Activated CD8-positive, alpha-beta memory T cell treated with anti-CD3 and anti-CD28 coated beads, Interleukin-2, amount 50 U/mL, for 4 hours (primary cell): ENCODE data around the gene IFIT1B.
"Not testable (repeated sequence)": the region's sequence is repeated elsewhere in the genome, so short reads cannot be mapped to it uniquely, and the experiment has no call there.

Experiments
- DNase-seq: peaks from one replicate; pipeline ENCODE4 v3.0.0-alpha.2; 2020

IFIT1B gene

GRCh38 chr10:89384474-89385340 lies 6.9 kb downstream of the IFIT1B start:
- no peak for DNase-seq

DNA sequence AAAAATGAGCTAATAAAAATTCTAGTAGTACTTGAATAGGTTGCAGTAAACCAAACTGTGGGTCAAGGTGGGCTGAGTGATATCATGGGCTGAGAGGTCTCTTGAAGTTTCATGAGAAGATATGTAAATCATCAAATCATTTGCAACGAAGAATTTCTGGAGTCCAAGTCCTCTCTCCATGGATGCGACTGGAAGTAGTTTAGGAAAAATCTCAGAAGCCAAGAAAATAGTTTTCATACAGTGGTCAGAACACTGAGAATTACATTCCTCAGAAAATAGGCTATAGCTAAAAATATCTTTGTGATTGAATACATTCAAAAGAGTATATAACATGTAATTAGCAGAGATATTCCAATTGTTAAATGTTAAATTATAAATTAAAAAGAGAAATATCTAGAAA lies 10.9 kb downstream of the IFIT1B start:
- DNase-seq: no peak

DNA sequence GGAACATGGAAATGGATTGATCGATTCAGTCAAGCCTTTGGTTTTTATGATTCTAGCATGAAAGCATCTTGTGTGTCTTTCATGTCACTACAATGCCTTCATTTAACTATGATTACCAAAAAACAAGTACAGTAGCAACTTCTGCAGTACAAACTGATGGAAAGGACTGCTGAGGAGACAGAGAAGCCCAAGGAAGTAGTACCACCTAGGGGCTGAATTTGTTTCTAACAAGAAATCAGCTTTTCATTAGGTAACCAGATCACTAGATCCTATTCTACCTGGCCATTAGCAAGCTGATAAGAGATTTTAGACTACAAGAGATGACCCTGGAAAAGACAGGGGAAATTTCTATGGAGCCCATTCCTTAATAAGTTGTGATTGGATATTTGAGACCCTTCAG lies 11.4 kb downstream of the IFIT1B start:
- DNase-seq: no peak

DNA sequence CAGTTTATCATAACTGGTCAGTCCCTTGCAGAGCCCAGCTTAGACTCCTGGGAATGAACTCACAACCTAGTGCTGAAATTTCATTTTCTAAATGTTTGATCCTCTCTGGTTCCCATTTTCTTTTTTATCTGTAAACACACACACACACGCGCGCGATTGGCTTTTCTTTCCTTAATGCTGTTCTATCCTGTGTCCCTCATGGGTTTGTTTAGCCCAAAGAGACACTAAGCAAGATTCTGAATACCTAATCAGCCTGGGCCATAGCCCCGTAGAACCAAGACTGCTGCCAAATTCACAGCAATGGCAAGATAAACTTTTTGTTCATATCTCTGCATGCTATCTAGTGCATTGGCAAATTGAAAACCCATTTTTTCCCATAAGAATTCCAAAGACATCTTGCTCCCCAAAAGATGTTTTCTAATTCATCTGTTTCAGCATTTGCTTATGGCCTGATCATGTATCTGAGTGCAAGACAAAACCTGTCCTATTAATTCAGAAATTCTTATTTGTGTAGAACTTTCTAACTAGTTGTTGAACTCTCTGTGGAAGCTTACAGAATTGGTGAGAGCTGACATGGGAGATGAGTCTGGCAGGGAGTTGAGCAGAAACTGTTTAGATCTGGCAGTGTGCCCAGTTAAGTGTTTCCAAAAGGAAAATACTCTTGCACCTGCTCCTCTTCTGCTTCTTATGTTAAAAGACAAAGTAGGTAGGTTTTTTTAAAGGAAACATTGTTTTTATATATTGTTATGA lies 12.8 kb downstream of the IFIT1B start:
- DNase-seq: no peak

DNA sequence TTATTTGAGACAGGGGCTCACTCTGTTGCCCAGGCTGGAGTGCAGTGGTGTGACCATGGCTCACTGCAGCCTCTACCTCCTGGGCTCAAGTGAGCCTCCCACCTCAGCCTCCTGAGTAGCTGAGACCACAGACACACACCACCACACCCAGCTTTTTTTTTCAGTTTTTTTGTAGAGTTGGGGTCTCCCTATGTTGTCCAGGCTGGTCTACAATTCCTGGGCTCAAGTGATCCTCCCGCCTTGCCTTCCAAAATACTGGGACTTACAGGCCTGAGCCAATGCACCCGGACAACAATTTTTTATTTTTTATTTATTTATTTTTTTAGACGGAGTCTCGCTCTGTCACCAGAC lies 13.3 kb downstream of the IFIT1B start:
- DNase-seq: not testable (repeated sequence)

DNA sequence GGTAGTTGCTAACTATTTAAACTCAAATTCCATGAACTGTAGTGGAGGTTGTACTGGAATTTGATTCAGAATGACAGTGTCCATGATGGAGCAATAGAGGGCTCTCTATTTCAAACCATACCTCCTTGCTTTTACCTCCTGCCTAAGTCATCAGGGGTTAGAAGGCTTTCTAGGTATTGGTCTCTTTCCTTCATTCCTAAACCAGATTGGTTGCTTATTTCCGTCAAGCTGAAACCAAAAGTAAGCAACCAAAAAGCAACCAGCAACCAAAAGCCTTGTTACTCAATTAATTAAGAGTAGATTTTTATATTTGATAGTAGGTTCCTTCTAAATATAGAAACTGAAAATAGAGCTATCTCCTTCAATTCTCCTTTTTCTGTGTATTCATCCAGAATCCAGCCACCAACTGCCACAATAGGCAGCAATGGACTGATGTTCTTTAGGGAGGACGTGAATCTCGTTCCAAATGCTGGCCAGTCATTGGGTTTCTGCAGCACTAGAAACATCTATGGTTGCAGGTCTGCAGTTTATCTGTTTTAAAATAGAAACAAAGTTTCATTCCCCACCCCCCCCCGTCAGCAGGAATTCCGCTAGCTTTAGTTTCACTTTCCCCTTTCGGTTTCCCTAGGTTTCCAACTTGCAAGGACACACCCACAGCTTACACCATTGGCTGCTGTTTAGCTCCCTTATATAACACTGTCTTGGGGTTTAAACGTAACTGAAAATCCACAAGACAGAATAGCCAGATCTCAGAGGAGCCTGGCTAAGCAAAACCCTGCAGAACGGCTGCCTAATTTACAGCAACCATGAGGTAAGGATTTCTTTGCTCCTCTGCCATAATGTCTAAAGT lies 14.3 kb downstream of the IFIT1B start, which contains the start of gene IFIT1:
Gene IFIT1 (plus strand): TSS at position 717 of the 850 bp plus-strand sequence. CDS start 90 bp downstream, at position 807.
- peak; percentile 24 for DNase-seq

- DNase-seq: no peak
Measured at GRCh38 chr10:89392974-89393373, 15.1 kb downstream of the IFIT1B start.

DNA sequence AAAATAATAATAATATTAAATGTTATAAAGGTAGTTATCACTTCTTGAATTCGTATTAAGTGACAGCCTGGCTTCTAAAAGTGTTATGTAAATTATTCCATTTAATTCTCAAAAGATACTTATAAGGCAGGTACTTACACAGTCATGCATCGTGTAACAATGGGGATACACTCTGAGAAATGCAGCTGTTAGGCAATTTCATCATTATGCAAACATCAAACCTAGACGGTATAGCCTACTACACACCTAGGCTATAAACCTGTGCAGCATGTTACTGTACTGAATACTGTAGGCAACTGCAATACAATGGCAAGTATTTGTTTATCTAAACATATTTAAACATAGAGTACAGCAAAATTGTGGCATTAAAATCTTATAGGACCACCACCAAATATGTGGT lies 16.0 kb downstream of the IFIT1B start:
- DNase-seq: no peak

- DNase-seq: no peak
Measured at GRCh38 chr10:89395141-89395540, 17.3 kb downstream of the IFIT1B start.

- no peak for DNase-seq
Measured at GRCh38 chr10:89398003-89398749, 20.3 kb downstream of the IFIT1B start.

DNA sequence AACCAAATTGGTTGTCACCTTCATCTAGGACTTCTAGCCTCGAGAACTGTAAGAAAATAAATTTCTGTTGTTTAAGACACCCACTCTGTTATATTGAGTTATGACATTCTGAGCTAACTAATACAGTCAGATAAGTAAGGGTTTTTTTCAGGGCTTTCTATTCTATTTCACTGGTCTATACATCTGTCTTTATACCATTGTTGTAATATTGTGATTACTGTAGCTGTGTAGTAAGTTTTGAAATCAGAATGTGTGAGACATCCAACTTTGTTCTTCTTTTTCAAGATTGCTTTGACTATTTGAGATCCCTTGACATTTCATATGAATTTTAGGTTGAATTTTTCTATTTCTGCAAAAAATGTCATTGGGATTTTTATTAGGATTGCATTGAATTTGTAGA lies 22.1 kb downstream of the IFIT1B start:
- DNase-seq: no peak

GRCh38 chr10:89403043-89403442 lies 25.2 kb downstream of the IFIT1B start:
- DNase-seq: no peak

- no peak for DNase-seq
Measured at GRCh38 chr10:89404104-89405047, 26.5 kb downstream of the IFIT1B start.

DNA sequence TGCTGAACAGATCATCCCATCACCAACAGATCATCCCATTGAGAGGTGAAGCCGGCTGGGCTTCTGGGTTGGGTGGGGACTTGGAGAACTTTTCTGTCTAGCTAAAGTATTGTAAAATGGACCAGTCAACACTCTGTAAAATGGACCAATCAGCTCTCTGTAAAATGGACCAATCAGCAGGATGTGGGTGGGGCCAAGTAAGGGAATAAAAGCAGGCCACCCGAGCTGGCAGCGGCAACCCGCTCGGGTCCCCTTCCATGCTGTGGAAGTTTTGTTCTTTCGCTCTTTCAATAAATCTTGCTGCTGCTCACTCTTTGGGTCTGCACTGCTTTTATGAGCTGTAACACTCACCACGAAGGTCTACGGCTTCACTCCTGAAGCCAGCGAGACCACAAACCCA lies 28.3 kb downstream of the IFIT1B start:
- DNase-seq: not testable (repeated sequence)

DNA sequence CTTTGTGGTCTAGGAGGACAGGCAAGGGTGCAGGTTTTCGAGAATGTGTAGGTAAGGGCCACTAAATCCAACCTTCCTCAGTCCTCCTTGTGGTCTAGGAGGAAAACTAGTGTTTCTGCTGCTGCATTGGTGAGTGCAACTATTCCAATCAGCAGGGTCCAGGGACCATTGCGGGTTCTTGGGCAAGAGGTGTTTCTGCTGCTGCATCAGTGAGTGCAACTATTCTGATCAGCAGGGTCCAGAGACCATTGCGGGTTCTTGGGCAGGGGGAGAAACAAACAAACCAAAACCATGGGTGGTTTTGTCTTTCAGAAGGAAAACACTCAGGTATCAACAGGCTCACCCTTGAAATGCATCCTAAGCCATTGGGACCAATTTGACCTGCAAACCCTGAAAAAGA lies 29.9 kb downstream of the IFIT1B start:
- DNase-seq: not testable (repeated sequence)

- DNase-seq: not testable (repeated sequence)
Measured at GRCh38 chr10:89409282-89409681, 31.4 kb downstream of the IFIT1B start.

DNA sequence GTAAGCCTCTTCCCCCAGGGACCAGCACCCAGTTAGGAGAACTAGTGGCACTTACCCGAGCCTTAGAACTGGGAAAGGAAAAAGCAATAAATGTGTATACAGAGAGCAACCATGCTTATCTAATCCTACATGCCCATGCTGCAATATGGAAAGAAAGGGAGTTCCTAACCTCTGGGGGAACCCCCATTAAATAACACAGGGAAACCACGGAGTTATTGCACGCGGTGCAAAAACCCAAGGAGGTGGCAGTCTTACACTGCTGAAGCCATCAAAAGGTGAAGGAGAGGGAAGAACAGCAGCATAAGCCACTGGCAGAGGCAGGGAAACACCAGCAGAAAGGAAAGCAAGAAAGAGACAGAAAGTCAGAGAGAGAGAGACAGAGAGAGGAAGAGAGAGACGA lies 32.7 kb downstream of the IFIT1B start:
- not testable (repeated sequence) for DNase-seq

GRCh38 chr10:89411135-89411534 lies 33.3 kb downstream of the IFIT1B start:
- DNase-seq: not testable (repeated sequence)

- not testable (repeated sequence) for DNase-seq
Measured at GRCh38 chr10:89412276-89412675, 34.4 kb downstream of the IFIT1B start.

- no peak for DNase-seq
Measured at GRCh38 chr10:89413398-89413912, 35.6 kb downstream of the IFIT1B start.
